ENCODE data around the gene COL5A1. TPM values are rescaled to one million over a fixed set of nuclear protein-coding genes. Genes with fewer than 3 reads are reported as not detected.

COL5A1 gene
- total and polyA plus RNA-seq, 2 experiments from 2014 or later, result 2.5 to 13.1 TPM

- TF ChIP-seq ZNF462 (CRISPR knock-in tag; IDR thresholded peaks at IDR 0.05) (no peak), STAT1 (IDR thresholded peaks at IDR 0.05; ENCODE audit: unreplicated experiment) (no peak)
These were observed 23.3 kb upstream of the COL5A1 start (continued) for GRCh38 chr9:134618163-134618832.

DNA sequence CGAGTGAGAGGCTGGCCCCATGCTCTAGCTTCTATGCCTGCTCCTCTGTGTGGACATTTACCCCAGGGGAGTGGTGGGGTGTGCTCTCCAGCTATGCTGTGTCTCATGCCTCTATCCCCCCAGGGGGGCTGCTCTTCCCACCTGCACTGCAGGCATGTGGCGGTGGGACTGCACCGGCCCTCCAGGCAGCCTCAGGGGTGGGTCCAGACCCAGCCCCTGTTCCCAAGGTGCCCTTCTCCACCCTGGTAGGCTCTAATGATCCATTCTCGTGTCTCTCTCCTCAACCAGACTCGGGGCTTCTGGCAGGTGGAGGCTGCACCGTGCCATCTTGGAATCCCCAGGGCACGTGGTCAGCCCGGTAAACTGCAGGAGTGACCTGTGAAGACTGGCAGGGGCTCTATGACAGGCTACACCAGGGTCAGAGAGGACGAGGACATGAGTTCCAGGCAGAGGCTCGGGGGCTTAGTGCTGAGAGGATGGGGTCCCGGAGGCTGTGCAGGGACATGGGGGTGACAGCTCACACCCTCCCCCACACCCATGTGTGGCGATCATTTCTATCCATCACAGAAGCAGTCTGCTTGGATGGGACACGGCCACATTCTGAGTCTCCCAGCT, 22.7 kb upstream of the COL5A1 start:
- Histone ChIP-seq H3K27ac (ENCODE audit: low read depth) (no peak overlapping the region), H3F3A (replicated peaks; ENCODE audit: low read depth) (no peaks in the 10 kb centered on the region), H3K4me3 (no peak overlapping the region), H3K79me2 (replicated peaks; ENCODE audit: insufficient read depth) (no peaks in the 10 kb centered on the region), H3K27me3 (ENCODE audit: insufficient read depth) (no peaks in the 10 kb centered on the region), H3K4me1 (ENCODE audit: insufficient read depth) (no peaks in the 10 kb centered on the region), H3K9me2 (ENCODE audit: insufficient read depth) (no peaks in the 10 kb centered on the region), H4K20me1 (replicated peaks; ENCODE audit: insufficient read depth) (no peaks in the 10 kb centered on the region), H2AFZ (no peak overlapping the region), H3K4me2 (no peak overlapping the region), H3K36me3 (ENCODE audit: insufficient read depth) (no peaks in the 10 kb centered on the region)
- Mint-ChIP-seq H3K27ac (no peak overlapping the region), H3K27me3 (ENCODE audit: insufficient read depth, low read depth, poor library complexity) (peaks cover 6% of the 10 kb centered on the region), H3K4me1 (peaks cover 13% of the 10 kb centered on the region), H3K4me3 (no peak overlapping the region), H3K36me3 (ENCODE audit: low read depth) (0 out of 3 replicates have a peak, but pooled peaks cover under 1% of the 10 kb centered on the region), H3K9me3 (peaks cover 13% of the 10 kb centered on the region)
- DNase-seq (ENCODE audit: low spot score), result no peak
- ATAC-seq, result no peak
- TF ChIP-seq, protein P1, sequence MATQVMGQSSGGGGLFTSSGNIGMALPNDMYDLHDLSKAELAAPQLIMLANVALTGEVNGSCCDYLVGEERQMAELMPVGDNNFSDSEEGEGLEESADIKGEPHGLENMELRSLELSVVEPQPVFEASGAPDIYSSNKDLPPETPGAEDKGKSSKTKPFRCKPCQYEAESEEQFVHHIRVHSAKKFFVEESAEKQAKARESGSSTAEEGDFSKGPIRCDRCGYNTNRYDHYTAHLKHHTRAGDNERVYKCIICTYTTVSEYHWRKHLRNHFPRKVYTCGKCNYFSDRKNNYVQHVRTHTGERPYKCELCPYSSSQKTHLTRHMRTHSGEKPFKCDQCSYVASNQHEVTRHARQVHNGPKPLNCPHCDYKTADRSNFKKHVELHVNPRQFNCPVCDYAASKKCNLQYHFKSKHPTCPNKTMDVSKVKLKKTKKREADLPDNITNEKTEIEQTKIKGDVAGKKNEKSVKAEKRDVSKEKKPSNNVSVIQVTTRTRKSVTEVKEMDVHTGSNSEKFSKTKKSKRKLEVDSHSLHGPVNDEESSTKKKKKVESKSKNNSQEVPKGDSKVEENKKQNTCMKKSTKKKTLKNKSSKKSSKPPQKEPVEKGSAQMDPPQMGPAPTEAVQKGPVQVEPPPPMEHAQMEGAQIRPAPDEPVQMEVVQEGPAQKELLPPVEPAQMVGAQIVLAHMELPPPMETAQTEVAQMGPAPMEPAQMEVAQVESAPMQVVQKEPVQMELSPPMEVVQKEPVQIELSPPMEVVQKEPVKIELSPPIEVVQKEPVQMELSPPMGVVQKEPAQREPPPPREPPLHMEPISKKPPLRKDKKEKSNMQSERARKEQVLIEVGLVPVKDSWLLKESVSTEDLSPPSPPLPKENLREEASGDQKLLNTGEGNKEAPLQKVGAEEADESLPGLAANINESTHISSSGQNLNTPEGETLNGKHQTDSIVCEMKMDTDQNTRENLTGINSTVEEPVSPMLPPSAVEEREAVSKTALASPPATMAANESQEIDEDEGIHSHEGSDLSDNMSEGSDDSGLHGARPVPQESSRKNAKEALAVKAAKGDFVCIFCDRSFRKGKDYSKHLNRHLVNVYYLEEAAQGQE (IDR thresholded peaks at IDR 0.05; ENCODE audit: unreplicated experiment), result no peak
- no peak for TF ChIP-seq JUNB (IDR thresholded peaks at IDR 0.05; ENCODE audit: unreplicated experiment)
- TF ChIP-seq EZH2phosphoT487 (IDR thresholded peaks at IDR 0.05; ENCODE audit: unreplicated experiment), result no peak
- TF ChIP-seq EZH2 (IDR thresholded peaks at IDR 0.05; ENCODE audit: low read depth, unreplicated experiment), result no peak

All from GM23338 (cell line).